Erythroblast (primary cell): ENCODE results near the gene TRAM2.

Experiments used
- GATA1 ChIP-seq: IDR thresholded peaks from 2 replicates; pipeline ENCODE4 v1.6.1; 2011; ENCODE audit warnings: low read depth, mild to moderate bottlenecking, control low read depth, low read length, moderate library complexity
- POLR2A ChIP-seq: IDR thresholded peaks from 2 replicates; pipeline ENCODE4 v1.6.1; 2011; ENCODE audit warnings: mild to moderate bottlenecking, low read length

GRCh38 chr6:52505726-52506409 is 71.0 kb downstream of the TRAM2 start:
- TF ChIP-seq POLR2A = no peak
- TF ChIP-seq GATA1 = no peak
